GM21423 (cell line): ENCODE data around the gene OST4.

Experiments
- ATAC-seq: cut with Tn5 transposase; IDR thresholded peaks from one replicate; pipeline ENCODE4 v1.9.1; 2021; ENCODE audit warnings: mild to moderate bottlenecking, moderate library complexity; ENCODE audit not compliant: unreplicated experiment

Gene OST4

DNA sequence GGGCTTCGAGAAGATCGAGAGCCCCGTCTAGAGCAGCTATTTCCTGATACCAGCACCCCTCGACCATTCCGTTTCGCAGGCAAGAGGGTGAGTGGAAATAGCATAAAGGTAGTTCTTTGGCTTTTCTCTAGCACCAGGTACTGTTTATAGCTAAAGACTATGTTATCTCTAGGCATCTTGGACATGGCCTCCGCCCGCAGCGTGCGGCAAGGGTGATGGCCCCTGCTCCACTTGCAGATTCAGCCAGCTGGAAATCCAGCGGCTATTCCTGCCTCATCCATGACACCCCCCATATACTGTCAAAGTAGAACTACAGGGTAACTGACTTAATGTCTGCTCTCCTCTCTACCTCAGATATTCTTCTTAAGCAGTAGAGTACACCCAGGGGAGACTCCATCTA, 16.7 kb downstream of the OST4 start:
- ATAC-seq = no peak

DNA sequence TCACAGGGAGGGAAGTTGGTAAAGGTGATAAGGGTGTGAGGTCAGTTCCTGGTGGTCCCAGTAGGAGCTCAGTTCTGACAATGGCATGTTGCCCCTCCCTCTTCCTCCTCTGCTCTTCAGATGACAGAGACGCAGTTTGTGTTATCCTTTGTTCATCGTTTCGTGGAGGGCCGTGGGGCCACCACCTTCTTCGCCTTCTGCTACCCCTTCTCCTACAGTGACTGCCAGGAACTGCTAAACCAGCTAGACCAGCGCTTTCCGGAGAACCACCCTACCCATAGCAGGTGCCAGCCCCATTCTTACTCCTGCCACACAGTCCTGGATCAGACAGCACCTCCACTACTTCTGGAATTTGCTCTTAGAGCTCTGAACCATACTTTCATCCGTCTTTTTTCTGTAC, 17.7 kb downstream of the OST4 start:
- no peak for ATAC-seq

DNA sequence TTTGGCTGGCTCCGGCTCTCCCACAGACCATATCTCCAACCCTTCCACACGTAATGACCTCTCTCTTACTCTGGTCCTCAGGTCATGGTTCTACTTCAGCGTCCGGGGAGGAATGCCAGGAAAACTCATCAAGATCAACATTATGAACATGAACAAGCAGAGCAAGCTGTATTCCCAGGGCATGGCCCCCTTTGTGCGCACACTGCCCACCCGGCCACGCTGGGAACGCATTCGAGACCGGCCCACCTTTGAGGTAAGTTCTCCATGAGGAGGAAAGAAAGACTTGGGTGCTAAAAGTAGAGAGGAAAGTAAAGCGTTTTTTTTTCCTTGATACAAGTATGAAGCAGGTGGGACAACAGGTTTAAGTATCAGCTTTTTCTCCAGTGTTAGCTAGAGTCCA, 18.1 kb downstream of the OST4 start:
- no peak for ATAC-seq

DNA sequence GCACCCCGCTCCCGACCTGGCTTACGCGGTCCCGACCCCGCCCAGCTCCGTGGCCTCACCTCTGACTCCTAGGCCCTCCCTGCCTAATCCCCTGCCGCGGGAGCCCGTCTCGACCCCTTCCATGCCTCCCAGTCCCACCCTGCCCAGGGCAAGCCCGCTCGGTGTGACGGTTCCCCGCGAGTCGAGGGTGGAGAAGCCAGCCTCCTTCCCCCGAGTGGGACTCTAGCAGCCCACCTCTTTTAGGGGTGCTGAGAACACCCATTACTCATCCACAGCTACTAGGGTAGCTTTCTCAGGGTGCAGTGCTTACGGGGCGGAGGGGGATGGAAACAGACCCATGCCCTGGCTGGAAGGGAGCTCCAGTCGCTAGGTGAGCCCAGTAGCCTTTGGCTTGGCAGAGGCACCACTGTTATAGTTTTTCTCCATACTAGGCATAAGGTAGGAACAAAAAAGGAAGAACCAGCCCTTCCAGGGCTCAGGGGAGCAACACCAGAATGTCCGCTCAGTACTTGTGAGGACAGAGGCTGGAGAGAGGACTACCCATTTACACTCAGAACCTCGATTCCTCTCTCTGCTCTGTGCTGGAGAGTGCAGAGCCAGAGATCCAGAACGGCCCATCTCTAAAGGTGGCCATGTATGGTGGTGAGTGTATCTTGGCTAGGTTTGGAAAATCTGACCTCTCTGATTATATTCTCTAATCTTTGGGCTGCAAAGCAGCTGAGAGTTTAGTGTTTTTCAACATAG, 19.4 kb downstream of the OST4 start:
- peak; percentile 1 for ATAC-seq

DNA sequence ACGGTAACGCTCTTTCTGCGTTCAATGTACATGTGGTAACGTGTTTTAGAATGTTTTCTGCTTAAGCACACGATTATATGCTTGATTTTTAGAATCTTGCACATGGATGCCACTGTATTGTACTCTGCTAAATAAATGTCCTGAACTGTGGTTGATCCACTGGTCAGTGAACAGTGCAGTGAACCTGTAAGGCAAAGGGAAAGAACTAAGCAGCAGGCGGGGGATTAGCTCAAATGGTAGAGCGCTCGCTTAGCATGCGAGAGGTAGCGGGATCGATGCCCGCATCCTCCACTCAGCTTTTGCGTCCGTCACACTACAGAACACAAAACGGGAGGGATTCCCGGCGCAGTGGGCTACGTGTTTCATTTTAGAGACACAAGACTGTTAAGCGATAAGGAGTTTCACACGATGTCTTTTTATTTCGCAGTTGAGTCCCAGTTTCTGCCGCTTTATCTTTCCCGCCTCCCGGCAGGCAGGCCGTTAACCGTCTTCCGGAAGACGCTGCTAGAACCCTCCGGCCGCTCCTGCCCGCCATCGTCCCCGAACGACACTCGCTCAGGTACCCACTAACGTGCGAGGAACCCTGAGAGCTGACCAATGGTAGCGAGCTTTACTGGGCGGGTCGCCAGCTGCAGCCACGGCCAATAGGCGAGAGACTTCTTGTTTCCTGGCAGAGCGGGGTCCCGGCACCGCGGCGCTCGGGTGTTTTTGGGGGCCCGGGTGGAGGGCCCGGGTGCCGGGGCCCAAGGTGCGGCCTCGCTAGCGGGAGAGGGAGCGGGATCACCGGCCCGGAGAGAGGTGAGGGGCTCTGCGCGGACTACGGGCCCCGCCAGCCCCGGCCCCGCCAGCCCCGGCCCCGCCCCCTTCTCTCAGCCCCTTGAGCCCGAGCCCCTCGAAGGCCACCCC, 20.2 kb downstream of the OST4 start, which contains the start of gene AGBL5:
TSS of gene AGBL5 (plus strand) at position 673 of the 906 bp plus-strand sequence. CDS start 1,291 bp downstream, outside the sequence.
- ATAC-seq = peak; percentile 68

DNA sequence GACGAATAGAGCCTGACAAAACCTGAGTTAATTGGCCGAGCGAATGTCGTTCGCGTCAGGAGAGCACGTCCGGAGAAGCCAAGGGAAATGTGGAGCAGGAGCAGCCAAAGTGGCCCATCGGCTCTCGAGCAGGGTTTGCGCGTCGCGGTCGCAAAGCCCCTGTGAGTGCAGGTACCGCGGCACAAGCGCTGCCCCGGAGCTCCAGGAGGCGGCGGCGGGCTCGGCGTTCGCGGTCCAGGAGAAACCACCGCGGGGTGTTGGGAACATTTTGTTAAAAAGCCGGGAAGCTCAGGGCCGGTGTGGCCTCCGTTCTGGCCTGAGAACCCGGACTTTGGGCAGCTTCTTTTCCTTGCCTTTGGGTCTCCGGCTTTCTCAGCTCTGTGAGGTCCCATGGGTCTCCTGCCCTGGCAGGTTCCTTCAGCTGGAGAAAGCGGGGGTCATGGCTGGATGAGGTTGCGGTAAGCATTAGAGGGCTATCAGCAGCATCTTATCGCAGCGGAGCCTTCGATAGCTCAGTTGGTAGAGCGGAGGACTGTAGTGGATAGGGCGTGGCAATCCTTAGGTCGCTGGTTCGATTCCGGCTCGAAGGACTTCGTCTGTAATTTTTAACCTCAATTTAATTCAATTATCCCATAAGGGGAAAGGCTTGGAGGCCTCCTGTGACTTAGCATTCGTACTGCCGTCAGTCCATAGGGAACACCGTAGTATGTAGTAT, 21.0 kb downstream of the OST4 start:
- ATAC-seq = peak; percentile 51

DNA sequence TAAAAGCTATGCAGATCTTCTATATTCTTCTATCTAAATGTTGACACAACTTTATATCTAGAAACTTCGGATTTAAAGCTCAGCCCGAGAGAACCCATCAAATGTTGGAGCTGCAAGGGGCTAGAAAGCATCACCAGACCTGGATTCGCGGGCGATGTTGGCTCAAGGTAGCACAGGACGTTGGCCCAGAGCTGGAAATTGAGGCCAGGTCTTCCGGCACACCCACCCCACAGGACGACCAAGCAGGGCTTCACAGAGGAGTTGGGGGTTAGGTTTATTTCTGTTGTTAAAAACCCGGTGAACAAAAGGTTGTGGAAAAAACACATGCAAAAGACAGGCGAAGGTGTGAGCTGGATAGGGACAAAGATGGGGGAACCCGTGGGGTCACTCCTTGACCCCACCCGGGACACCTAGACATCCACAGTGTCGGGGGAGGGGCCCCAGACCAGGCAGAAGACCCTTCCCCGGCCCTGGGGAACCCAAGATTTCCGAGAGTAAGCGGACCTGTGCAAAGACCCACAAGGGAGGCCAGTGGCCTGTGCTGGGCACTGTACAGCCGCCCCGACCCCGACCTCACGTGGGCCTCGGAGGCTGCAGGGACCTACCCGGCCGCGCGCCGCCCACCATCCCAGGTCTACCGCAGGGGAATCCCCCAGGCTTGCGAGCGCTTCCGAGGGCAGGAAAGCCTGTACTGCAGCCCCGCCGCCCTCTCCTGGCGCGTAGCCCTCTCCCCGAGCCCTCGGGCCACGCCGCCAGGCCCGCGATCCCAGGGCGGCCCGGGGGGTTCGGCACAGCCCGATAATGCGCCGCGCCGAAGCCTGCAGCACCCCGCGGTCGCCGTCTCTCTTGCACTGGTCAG, 21.8 kb downstream of the OST4 start:
- ATAC-seq = peak; percentile 17

DNA sequence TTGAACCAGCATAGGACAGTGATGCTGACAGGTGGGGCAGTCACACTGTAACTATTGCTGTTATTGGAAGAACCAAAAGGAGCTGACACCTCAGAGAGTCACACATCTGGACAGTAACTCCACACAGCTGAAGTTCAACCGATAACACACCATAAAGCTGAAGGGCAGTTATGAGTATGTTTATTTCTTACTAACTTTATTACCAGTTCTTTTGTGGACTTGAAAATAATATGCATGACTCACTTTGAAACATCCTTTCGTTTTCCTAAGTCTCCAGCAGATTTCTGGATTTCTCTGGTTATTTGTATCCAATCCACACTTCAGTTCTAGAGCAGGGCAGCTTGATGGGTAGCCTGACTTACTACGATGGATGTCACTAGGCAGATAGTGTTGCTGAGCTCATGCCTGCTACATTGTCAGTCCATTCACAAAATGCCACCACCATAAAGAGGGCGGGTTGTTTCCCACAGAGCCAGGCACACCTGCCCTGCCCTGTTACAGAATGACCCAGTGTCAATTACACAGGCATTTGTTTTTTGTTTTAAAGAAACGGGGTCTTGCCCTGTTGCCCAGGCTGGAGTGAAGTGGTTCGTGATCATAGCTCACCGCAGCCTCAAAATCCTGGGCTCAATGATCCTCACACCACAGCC, 28.3 kb downstream of the OST4 start:
- ATAC-seq = no peak

DNA sequence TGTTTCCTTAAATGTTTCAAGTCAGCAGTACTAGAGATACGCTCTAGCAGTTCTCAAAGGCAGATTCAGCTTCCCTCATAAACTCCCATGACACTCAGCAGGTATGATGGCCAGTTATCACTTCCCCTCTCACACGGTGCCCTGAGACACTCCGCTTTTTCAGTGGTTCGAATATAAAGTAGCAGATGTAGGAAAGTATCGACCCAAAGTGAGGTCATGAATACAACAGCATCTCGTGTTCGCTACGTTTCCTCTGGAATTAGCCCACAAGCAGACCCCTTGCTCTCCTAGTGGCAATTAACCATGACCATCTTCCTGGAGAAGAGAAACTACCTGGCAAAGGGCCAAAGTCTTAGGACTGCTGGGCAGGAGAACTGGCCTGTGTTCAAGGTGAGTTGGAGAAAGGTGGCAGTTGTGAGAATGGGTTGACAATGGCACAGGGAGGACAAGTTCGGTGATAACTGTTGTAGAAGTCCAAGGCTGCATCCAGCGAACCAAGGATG, 29.2 kb downstream of the OST4 start:
- peak; percentile 49 for ATAC-seq

DNA sequence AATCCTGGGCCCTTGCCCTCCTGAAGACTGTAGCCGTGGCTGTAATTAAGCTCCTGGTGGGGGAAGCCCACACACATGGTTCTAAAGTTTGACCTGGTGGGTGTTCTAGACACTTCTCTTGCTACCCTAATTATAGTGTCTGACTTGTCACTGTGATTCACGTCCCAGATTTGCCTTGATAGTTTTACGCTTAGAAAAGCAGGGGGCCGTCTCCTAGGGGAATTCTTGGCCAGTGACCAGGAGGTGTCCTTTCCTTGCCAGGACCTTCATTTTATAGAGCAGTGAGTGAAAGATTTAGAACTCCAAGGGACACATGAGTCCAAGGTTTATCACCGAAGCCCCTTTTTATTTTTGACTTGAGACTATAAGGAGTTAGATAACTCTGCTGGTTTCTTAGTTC, 29.7 kb downstream of the OST4 start:
- peak; percentile 29 for ATAC-seq

DNA sequence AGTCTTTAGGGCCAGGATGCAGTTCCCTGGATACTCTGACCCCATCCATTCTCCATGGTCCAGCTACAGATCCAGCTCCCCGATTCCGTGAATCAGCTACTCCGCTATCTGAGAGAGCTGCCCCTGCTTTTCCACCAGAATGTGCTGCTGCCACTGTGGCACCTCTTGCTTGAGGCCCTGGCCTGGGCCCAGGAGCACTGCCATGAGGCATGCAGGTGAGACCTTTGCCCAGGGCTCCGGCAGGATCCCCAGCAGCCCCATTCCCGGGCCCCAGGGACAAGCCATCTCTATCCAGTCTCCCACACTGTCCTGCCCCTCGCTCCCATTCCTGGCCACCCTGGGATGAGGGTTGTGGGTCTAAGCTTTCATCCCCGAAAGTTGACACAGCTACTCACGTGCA, 31.2 kb downstream of the OST4 start:
- ATAC-seq = no peak

DNA sequence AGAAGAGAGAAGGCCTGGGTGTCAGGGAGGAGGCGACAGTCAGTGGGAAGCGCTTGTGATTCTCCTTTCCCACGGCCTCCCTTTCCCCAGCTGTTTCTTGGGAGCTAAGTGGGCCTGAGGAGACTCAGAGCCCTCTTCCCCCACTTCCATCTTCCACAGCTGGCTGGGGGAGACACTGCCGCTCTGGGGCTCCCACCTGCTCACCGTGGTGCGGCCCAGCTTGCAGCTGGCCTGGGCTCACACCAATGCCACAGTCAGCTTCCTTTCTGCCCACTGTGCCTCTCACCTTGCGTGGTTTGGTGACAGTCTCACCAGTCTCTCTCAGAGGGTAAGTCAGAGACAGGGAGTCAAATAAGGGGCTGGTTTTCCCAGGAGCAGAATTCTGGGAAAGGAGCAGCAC, 31.6 kb downstream of the OST4 start:
- ATAC-seq = no peak

DNA sequence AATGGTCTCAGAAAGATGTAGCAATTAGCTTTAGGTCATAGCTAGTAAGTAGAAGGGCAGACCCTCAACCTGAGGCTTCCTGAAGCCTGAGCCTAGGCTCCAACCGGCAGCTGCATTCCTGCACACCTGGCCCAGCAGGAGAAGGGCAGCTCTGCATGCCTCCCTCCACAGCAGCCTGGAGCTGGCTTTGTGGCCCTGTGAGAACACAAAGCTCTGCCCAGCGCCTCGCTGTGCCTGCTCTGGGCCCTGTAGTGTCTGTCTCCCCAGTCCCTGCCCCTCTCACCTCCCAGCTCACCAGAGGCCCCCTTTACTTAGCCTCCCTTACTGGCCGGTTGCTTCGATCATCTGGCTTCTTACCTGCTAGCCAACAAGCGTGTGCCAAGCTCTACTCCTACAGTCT, 32.0 kb downstream of the OST4 start:
- ATAC-seq = no peak

DNA sequence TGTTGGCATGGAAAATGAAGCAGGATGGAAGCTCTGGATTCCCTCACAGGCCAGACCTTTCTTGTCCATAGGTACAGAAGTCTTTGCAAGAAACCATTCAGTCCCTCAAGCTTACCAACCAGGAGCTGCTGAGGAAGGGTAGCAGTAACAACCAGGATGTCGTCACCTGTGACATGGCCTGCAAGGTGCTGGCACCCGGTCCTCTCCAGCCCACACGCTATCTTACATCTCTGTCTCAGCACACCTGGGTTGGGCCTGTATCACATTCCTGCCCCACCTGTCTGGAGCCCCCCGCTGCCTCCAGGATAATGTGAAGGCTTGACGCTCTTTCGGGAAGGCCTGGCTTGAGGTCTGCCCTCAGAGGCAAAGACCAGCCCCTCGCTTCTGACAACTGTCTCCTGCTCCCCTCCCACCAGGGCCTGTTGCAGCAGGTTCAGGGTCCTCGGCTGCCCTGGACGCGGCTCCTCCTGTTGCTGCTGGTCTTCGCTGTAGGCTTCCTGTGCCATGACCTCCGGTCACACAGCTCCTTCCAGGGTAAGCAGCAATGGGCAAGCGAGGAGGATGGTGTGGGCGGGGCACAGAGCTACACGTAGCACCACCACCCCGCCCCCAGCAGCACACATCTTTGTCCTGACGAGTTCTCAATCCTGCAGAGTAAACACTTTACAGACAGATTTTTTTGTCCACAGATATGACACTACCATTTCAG, 32.7 kb downstream of the OST4 start:
- ATAC-seq = no peak

DNA sequence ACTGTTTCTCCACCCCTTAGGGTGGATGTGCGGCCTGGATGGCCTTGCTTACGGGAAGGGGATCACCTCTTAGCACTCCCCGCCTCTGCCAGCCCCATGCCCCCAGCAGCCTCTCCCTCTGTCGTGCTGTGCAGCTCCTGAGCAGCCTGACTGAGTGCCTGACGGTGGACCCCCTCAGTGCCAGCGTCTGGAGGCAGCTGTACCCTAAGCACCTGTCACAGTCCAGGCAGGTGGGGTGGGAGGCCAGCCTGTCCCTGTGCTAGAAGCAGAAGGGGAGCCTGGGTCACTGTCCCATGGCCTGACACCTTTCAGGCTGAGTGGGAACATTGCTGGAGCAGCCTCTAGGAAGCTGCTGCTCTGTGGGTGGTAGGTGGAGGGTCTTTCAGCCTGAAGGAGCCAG, 33.4 kb downstream of the OST4 start:
- no peak for ATAC-seq

DNA sequence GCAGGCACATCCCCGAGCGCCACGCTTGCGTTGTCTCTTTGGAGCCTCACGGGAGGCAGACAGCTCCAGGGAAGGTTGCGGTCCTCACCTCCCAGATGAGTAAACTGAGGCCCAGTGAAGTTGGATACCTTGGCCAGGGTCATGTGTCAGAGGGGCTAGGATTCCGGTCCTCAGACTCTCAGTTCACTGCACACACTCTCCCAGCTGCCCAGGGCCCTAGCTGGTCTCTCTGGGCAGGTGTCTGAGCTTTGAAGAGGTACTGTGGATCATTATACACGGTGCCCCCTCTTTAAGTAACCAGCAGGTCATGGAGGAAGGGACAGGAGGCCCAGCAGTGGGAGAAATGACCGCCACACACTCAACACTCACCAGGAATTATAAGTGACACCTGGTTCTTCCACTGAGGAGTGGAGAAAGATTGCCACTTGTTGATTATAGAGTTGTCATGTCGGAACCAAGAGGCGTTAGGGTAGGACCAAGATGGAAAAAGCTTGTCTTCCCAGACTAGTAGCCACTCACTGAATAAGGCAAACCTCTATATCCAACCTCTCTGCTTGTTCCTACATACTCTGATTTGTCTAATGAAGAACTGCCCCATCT, 38.1 kb downstream of the OST4 start:
- ATAC-seq = no peak

DNA sequence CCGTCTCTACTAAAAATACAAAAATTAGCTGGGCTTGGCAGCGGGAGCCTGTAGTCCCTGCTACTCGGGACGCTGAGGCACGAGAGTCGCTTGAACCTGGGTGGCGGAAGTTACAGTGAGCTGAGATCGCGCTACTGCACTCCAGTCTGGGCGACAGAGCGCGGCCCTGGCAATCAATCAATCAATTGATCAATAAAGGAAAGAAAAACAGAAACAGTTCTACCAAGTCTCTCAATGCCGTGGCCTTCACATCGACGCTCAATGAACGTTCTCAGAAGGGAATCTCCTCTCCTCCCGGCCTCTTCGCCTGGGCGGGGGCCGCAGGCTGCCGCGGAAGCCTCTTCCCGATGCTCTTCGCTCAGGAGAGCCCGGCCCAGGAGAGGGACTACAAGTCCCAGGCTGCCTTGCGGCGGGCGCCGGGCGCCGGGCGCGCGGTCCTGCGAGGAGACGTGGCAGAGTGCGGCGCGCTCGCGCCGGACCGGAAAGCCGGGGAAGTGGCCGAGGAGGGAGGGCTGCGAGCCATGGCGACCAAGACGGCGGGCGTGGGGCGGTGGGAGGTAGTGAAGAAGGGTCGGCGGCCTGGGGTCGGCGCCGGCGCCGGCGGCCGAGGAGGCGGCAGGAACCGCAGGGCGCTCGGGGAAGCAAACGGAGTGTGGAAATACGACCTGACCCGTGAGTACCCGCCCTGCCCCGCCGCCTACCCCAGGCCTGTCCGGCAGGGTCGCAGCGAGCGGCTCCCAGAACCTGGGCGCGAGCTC, 38.8 kb downstream of the OST4 start, which contains the start of gene TMEM214:
TSS of gene TMEM214 (plus strand) at position 471 of the 758 bp plus-strand sequence. CDS start at position 522, 51 bp downstream.
- peak; percentile 95 for ATAC-seq

DNA sequence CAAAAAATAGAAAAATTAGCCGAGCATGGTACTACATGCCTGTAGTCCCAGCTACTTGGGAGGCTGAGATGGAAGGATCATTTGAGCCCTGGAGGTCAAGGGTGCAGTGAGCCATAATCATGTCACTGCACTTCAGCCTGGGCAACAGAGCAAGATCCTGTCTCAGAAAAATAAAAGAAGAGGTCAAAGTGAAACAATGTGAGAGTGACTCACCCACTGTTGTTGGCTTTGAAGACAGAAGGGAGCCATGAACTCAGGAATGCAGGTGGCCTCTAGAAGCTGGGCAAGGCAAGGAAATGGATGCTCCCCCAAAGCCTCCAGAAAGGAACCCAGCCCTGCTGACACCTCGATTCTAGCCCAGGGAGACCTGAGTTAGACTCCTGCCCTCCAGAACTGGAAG, 42.4 kb downstream of the OST4 start:
- no peak for ATAC-seq
